Activated T-cell treated with anti-CD3 and anti-CD28 coated beads for 1 hour (primary cell): Measurements from ENCODE around the gene KRT36.

ENCODE experiments used
- DNase-seq: peaks from one replicate; pipeline ENCODE4 v3.0.0-alpha.2; 2020; ENCODE audit warnings: low read depth

KRT36 gene

GRCh38 chr17:41439375-41439774, 50.3 kb downstream of the KRT36 start:
- no peak for DNase-seq

- no peak for DNase-seq
Observed at GRCh38 chr17:41437769-41438168, 51.9 kb downstream of the KRT36 start.

- no peak for DNase-seq
Observed at GRCh38 chr17:41437254-41437653, 52.5 kb downstream of the KRT36 start.
